Renal cortex interstitium (tissue), 11 donors: Measurements from ENCODE around the gene BTRC. TPM values are rescaled to one million over a fixed set of nuclear protein-coding genes. Genes with fewer than 3 reads are reported as not detected.
"Not testable (repeated sequence)": the region's sequence is repeated elsewhere in the genome, so short reads cannot be mapped to it uniquely, and the experiment has no call there.

ENCODE experiments used
- DNase-seq, 11 donors: peaks; one replicate each; pipeline ENCODE4 v3.0.0-alpha.2; 2013; ENCODE audit warnings: low read depth in 9 of 11, low spot score in 4 of 11; ENCODE audit errors: extremely low read depth in 1 of 11
- polyA plus RNA-seq, 3 donors: library from polyadenylated mRNA; unstranded; fragments of 120-200 nt; gene quantifications; one replicate each; pipeline ENCODE4 v1.2.1, GENCODE V29; 2013; ENCODE audit not compliant: insufficient read length in 3 of 3

BTRC gene
- polyA plus RNA-seq, 3 donors: 23.0 to 25.8 (median 25.3) TPM

- DNase-seq: no peak
Measured at GRCh38 chr10:101580486-101581399, 226.8 kb downstream of the BTRC start.

- no peak for DNase-seq
Measured at GRCh38 chr10:101585841-101586240, 231.9 kb downstream of the BTRC start.

- DNase-seq: peak; percentile 88 to 97 (median 96)
Measured at GRCh38 chr10:101587725-101588653, 234.0 kb downstream of the BTRC start, which contains the start of the genes DPCD and POLL. DPCD (plus strand) TSS chr10:101588321; CDS start chr10:101588337, 16 bp downstream. POLL (minus strand) TSS chr10:101588257; CDS start chr10:101587360, 897 bp downstream.

GRCh38 chr10:101588879-101589278, 234.9 kb downstream of the BTRC start:
- DNase-seq: no peak

GRCh38 chr10:101593331-101593730, 239.4 kb downstream of the BTRC start:
- not testable (repeated sequence) for DNase-seq

GRCh38 chr10:101595591-101596433, 241.8 kb downstream of the BTRC start:
- peak in 1 of 11 donors; percentile 33 for DNase-seq

GRCh38 chr10:101597091-101597900, 243.3 kb downstream of the BTRC start:
- DNase-seq: no peak

- no peak for DNase-seq
Measured at GRCh38 chr10:101601541-101601940, 247.6 kb downstream of the BTRC start.

GRCh38 chr10:101602761-101603398, 248.9 kb downstream of the BTRC start:
- peak in 10 of 11 donors; percentile 50 to 76 (median 62) for DNase-seq

Other genes starting within 250 kb of the BTRC start
- under 1 TPM in 2 of 3 donors, not detected in 1; 0.09 TPM for gene TLX1, start 222.9 kb upstream of the BTRC start, polyA plus RNA-seq
- under 1 TPM in 1 of 3 donors, not detected in 2; 0.03 TPM for gene LBX1, start 124.7 kb upstream of the BTRC start, polyA plus RNA-seq
- 10 to 100 TPM; 31.8 to 42.2 (median 34.1) TPM for gene POLL, start 234.1 kb downstream of the BTRC start, polyA plus RNA-seq
- gene DPCD, start 234.2 kb downstream of the BTRC start, polyA plus RNA-seq: 10 to 100 TPM; 42.1 to 48.5 (median 47.8) TPM